Sigmoid colon (tissue), 7 donors: ENCODE data around the gene MTA3. TPM values are rescaled to one million over a fixed set of nuclear protein-coding genes. Genes with fewer than 3 reads are reported as not detected.

ENCODE experiments used
- DNase-seq: peaks from one replicate; pipeline ENCODE4 v3.0.0-alpha.2; 2019
- H3K27ac ChIP-seq, 4 donors: fragments of 200-600 bp; sonication (generic); one replicate each; pipeline ENCODE4 v1.5.1; 2016 to 2019; ENCODE audit warnings: mild to moderate bottlenecking in 1 of 4
- H3K27me3 ChIP-seq, 3 donors: fragments of 200-600 bp; sonication (generic); one replicate each; pipeline ENCODE4 v1.5.1; 2019; ENCODE audit warnings: mild to moderate bottlenecking in 1 of 3
- H3K36me3 ChIP-seq, 4 donors: fragments of 200-600 bp; sonication (generic); one replicate each; pipeline ENCODE4 v1.5.1; 2016 to 2019
- H3K4me1 ChIP-seq, 4 donors: fragments of 200-600 bp; sonication (generic); one replicate each; pipeline ENCODE4 v1.5.1; 2017 to 2019
- H3K4me3 ChIP-seq, 4 donors: fragments of 200-600 bp; sonication (generic); one replicate each; pipeline ENCODE4 v1.5.1; 2017 to 2019; ENCODE audit warnings: mild to moderate bottlenecking in 2 of 4, moderate library complexity in 1 of 4
- H3K9me3 ChIP-seq, 4 donors: fragments of 200-600 bp in 3 of 4; sonication (generic) in 3 of 4; one replicate each; pipeline versions ENCODE4 v1.5.1 to v1.6.1; 2013 to 2019
- EP300 ChIP-seq, 4 donors: sonication (generic); formaldehyde crosslinking; IDR thresholded peaks; one replicate each; pipeline ENCODE4 v1.6.1; 2017; ENCODE audit warnings: antibody characterized with exemption in 4 of 4
- POLR2A ChIP-seq, 2 donors: fragments of 450-650 bp; IDR thresholded peaks; one replicate each; pipeline ENCODE4 v1.6.1; 2016; ENCODE audit warnings: antibody characterized with exemption in 2 of 2, mild to moderate bottlenecking in 2 of 2, moderate library complexity in 2 of 2
- POLR2AphosphoS5 ChIP-seq, 4 donors: sonication (generic); formaldehyde crosslinking; IDR thresholded peaks; one replicate each; pipeline ENCODE4 v1.6.1; 2017; ENCODE audit warnings: antibody characterized with exemption in 4 of 4
- WGBS, 2 donors: extraction: QIAGEN DNeasy Blood & Tissue Kit; methylation state at CpG; one replicate each; pipeline ENCODE4 v1.1.7; 2013; 5-methylcytosine and 5-hydroxymethylcytosine counted together
- intact Hi-C: fragments of 100-400 bp; cut with DNase I; formaldehyde crosslinking; loops from one replicate; pipeline ENCODE4 v1.15.1; 2023
- polyA plus RNA-seq, 3 donors: library from polyadenylated mRNA; stranded (reverse); fragments of 200-250 nt; gene quantifications; one replicate each; pipeline ENCODE4 v1.2.3, GENCODE V29; 2013
- total RNA-seq, 4 donors: library from RNA; depleted of rRNA; stranded (reverse); fragments of >200 nt; gene quantifications; one replicate each; pipeline ENCODE4 v1.1.0, GENCODE V29; 2016
- TF ChIP-seq, protein P1 (sequence below), 4 experiments: fragments of 450-650 bp in 3 of 4; fragments of 200-600 bp in 1 of 4; IDR thresholded peaks; one replicate each; pipeline ENCODE4 v1.5.1; 2016 to 2019; ENCODE audit warnings: antibody characterized with exemption in 4 of 4, mild to moderate bottlenecking in 3 of 4, moderate library complexity in 2 of 4
- donor health status: healthy with polysubstance abuse.
- donor health status: Bipolar disorder and iron deficiency.
- donor health status: healthy.

Gene MTA3
- total and polyA plus RNA-seq, 7 donors, result 24.5 to 53.2 (median 33.9) TPM

DNA sequence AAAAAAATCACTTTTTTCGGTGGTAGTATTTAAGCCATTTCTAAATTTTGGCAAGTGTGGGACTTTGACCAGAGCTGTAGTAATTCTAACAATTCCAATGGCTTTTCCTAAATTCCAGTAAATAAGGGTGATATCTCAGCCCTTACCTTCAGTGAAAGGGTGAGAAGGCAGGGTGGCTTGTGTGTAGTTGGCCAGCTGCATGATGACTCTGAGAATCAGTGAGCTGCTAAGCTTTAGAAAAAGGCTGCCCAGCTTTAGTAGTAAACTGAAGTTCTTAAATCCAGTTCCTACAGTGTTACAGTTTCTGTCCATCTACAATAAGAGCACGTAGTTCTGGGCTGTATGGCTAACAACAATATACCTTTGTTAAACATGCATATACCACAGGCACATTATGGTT, 153.5 kb downstream of the MTA3 start:
- Histone ChIP-seq H3K27me3 (no peaks in the 10 kb centered on the region), H3K9me3 (no peaks in the 10 kb centered on the region), H3K4me1 (peaks cover 0 to 18% (median 17%) of the 10 kb centered on the region in 4 donors), H3K27ac (no peak overlapping the region), H3K36me3 (peaks cover 0 to 10% (median 0%) of the 10 kb centered on the region in 4 donors), H3K4me3 (no peak overlapping the region)
- 72 to 80% methylated on average over 2 of the region's 2 CpGs for WGBS, 2 donors
- TF ChIP-seq EP300 (IDR thresholded peaks at IDR 0.05), result no peak
- TF ChIP-seq, protein P1, sequence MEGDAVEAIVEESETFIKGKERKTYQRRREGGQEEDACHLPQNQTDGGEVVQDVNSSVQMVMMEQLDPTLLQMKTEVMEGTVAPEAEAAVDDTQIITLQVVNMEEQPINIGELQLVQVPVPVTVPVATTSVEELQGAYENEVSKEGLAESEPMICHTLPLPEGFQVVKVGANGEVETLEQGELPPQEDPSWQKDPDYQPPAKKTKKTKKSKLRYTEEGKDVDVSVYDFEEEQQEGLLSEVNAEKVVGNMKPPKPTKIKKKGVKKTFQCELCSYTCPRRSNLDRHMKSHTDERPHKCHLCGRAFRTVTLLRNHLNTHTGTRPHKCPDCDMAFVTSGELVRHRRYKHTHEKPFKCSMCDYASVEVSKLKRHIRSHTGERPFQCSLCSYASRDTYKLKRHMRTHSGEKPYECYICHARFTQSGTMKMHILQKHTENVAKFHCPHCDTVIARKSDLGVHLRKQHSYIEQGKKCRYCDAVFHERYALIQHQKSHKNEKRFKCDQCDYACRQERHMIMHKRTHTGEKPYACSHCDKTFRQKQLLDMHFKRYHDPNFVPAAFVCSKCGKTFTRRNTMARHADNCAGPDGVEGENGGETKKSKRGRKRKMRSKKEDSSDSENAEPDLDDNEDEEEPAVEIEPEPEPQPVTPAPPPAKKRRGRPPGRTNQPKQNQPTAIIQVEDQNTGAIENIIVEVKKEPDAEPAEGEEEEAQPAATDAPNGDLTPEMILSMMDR (IDR thresholded peaks at IDR 0.05), result no peak
- no peak for TF ChIP-seq POLR2A (IDR thresholded peaks at IDR 0.05)
- no peak for TF ChIP-seq POLR2AphosphoS5 (IDR thresholded peaks at IDR 0.05)
- intact Hi-C loops, result no loop called here
- no peak for DNase-seq

DNA sequence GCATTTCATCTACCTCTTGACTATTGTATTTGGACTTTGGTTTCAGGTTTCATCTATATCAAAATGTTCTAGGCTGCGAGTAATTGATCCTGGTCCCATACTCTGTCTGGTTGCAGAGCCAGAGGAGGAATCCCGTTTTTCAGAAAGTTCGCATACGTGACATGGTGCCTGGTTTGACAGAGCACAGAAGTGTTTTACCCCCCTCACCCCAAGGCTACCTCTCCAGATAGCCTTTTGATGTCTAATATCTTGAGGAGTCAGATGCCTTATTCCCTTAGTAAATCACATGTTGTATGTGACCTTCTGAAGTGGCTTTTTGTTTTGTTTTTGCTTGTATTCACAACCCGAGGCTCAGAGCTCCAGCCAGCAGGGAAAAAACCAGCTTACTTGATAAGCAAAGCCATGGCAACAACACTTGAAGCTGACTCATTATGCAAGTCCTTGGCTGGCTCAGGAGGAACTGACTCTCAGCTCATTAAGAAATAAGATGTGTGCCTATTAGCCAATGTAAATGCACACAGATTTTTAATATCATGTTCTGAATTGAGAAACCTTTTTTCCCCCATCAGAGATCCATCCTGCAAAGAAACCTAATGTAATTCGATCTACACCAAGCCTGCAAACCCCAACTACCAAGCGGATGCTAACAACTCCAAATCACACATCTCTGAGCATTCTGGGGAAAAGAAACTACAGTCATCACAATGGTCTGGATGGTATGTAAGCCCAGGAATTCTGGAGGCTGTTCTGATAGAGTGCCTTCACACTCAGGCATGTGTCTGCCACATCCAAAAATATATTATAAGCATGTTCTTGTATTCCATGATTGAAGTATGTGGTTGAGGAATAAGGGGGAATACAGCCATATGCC, 154.1 kb downstream of the MTA3 start:
- WGBS, 2 donors, result 67 to 71% methylated on average over 7 of the region's 7 CpGs
- no peak overlapping the region for H3K4me3 ChIP-seq
- peaks cover 0 to 18% (median 17%) of the 10 kb centered on the region in 4 donors for H3K4me1 ChIP-seq
- H3K36me3 ChIP-seq, result peaks cover 0 to 10% (median 0%) of the 10 kb centered on the region in 4 donors
- no peaks in the 10 kb centered on the region for H3K9me3 ChIP-seq
- intact Hi-C loops, result no loop called here
- peak; percentile 71 for DNase-seq
- peak in 1 of 4 donors; percentile 36 for TF ChIP-seq POLR2AphosphoS5 (IDR thresholded peaks at IDR 0.05)
- no peak for TF ChIP-seq POLR2A (IDR thresholded peaks at IDR 0.05)
- TF ChIP-seq, protein P1 (IDR thresholded peaks at IDR 0.05), result no peak
- no peaks in the 10 kb centered on the region for H3K27me3 ChIP-seq
- no peak overlapping the region for H3K27ac ChIP-seq

DNA sequence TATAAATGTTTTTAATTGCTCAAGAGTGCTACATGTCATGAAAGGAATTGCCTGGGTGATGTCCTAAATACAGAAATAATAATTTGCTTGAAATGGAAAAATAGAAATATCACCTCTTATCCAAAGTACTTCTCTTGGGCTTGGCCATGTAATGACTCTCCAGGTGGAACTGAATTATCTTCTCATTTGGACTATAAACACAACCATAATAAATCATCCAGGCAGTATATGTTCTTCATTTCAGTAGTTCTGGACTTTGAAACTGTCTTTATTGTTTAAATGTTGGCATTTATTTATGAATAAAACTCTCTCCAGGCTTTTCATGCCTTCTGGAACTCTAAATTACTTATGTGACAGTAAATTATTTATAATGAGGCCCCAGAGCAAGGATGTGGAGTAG, 155.0 kb downstream of the MTA3 start:
- Histone ChIP-seq H3K27me3 (no peaks in the 10 kb centered on the region), H3K27ac (no peak overlapping the region), H3K4me3 (no peak overlapping the region), H3K9me3 (no peaks in the 10 kb centered on the region), H3K36me3 (peaks cover 0 to 10% (median 0%) of the 10 kb centered on the region in 4 donors), H3K4me1 (peaks cover 0 to 18% (median 17%) of the 10 kb centered on the region in 4 donors)
- TF ChIP-seq POLR2AphosphoS5 (IDR thresholded peaks at IDR 0.05) (peak in 2 of 4 donors; percentile 20 to 47), EP300 (IDR thresholded peaks at IDR 0.05) (no peak)
- intact Hi-C loops, result no loop called here
- no peak for DNase-seq

DNA sequence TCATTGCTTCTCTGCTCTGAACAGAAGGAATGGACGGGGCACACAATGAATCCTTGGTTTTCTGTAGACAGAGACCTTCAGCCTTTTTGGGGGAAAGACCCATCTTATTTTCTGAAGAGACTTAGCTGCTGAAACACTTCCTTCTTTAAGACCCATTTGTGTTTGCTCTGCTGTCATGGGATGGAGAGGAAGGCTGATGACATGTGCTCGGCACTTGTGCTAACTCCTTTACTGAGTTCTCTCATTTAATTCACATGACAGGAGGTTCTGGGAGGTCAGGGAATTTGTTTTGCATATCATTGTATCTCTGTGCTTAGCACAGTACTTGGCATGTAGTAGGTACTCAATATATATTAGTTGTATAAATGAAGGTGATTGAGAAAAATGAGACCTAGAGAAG, 156.5 kb downstream of the MTA3 start:
- peaks cover 0 to 10% (median 0%) of the 10 kb centered on the region in 4 donors for H3K36me3 ChIP-seq
- intact Hi-C loops, result no loop called here
- TF ChIP-seq POLR2AphosphoS5 (IDR thresholded peaks at IDR 0.05), result no peak
- no peak for TF ChIP-seq POLR2A (IDR thresholded peaks at IDR 0.05)
- TF ChIP-seq, protein P1 (IDR thresholded peaks at IDR 0.05), result no peak
- no peak for TF ChIP-seq EP300 (IDR thresholded peaks at IDR 0.05)
- H3K9me3 ChIP-seq, result no peaks in the 10 kb centered on the region
- H3K4me3 ChIP-seq, result no peak overlapping the region
- no peaks in the 10 kb centered on the region for H3K27me3 ChIP-seq
- no peak for DNase-seq
- H3K27ac ChIP-seq, result no peak overlapping the region
- peaks cover 0 to 18% (median 17%) of the 10 kb centered on the region in 4 donors for H3K4me1 ChIP-seq
- 87 to 90% methylated on average over 2 of the region's 2 CpGs for WGBS, 2 donors

DNA sequence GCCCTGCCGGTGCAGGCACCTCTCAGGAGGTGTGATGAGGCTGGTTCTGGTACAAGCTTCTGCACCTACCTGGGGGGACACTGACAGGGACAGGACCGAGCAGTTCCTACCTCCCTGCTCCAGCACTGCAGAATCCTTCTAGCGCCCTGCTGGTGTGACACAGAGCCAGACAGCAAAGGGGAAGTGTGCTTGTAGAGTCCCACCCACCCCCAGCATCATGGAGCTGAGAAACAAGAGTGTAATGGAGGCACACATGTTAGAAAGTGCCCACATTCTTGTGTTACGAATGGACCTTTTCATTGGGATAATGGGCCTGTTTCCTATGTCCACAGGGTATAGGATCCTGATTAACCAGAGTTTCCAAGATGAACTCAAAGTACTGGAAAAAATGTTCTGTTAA, 157.2 kb downstream of the MTA3 start:
- Histone ChIP-seq H3K27ac (no peak overlapping the region), H3K27me3 (no peaks in the 10 kb centered on the region), H3K9me3 (no peaks in the 10 kb centered on the region), H3K36me3 (peaks cover 0 to 10% (median 0%) of the 10 kb centered on the region in 4 donors), H3K4me1 (peaks cover 0 to 18% (median 17%) of the 10 kb centered on the region in 4 donors), H3K4me3 (no peak overlapping the region)
- WGBS, 2 donors, result 81 to 91% methylated on average over 4 of the region's 4 CpGs
- intact Hi-C loops, result no loop called here
- no peak for TF ChIP-seq POLR2A (IDR thresholded peaks at IDR 0.05)
- TF ChIP-seq POLR2AphosphoS5 (IDR thresholded peaks at IDR 0.05), result no peak
- TF ChIP-seq, protein P1 (IDR thresholded peaks at IDR 0.05), result no peak
- no peak for TF ChIP-seq EP300 (IDR thresholded peaks at IDR 0.05)
- no peak for DNase-seq
